ENCODE measurements around the gene SVOP.

GRCh38 chr12:108911915-108912314, 109.0 kb downstream of the SVOP start:
- TF ChIP-seq, protein P1, sequence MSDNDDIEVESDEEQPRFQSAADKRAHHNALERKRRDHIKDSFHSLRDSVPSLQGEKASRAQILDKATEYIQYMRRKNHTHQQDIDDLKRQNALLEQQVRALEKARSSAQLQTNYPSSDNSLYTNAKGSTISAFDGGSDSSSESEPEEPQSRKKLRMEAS (IDR thresholded peaks at IDR 0.05): no peak
- no peak for TF ChIP-seq POLR2A (IDR thresholded peaks at IDR 0.05; ENCODE audit: borderline replicate concordance, extremely low read depth, insufficient read depth, insufficient read length)
- TF ChIP-seq SP1 (IDR thresholded peaks at IDR 0.05; ENCODE audit: low read depth): peak; percentile 44; the same call in 1 of the 2 replicates
- TF ChIP-seq CTCF (IDR thresholded peaks at IDR 0.05 in 2 of 3, conservative IDR thresholded peaks at IDR 0.05 in 1 of 3; ENCODE audit: borderline replicate concordance in 1 of 3, insufficient read depth in 1 of 3, low read depth in 2 of 3, low read length in 2 of 3): no peak
- no peak for TF ChIP-seq ELF1 (IDR thresholded peaks at IDR 0.05; ENCODE audit: borderline replicate concordance, low read depth)
- TF ChIP-seq POLR2AphosphoS5 (IDR thresholded peaks at IDR 0.05; ENCODE audit: low read depth, low read length): no peak

Data from HCT116 (cell line).